SK-N-MC (cell line): ENCODE measurements around the gene NEK3.
"Not testable (repeated sequence)": the region's sequence is repeated elsewhere in the genome, so short reads cannot be mapped to it uniquely, and the experiment has no call there.

Source experiments
- DNase-seq: peaks from one replicate; pipeline ENCODE4 v3.0.0-alpha.2; 2011; ENCODE audit warnings: low read depth, low spot score
- H3K27ac ChIP-seq: fragments of 200-600 bp; sonication (generic); 2 replicates; pipeline ENCODE4 v1.5.1; 2016; ENCODE audit warnings: mixed run types
- H3K36me3 ChIP-seq: fragments of 200-600 bp; sonication (generic); 2 replicates; pipeline ENCODE4 v1.6.1; 2017; ENCODE audit warnings: antibody characterized with exemption, low read length, mixed read lengths; ENCODE audit not compliant: insufficient read depth
- H3K4me3 ChIP-seq: fragments of 200-600 bp; sonication (generic); 2 replicates; pipeline ENCODE4 v1.5.1; 2016
- H3K9ac ChIP-seq: fragments of 200-600 bp; sonication (generic); 2 replicates; pipeline ENCODE4 v1.8.0; 2017; ENCODE audit warnings: mixed run types, mixed read lengths; ENCODE audit not compliant: insufficient read length
- H3K9me3 ChIP-seq: fragments of 200-600 bp; sonication (generic); 2 replicates; pipeline ENCODE4 v1.6.1; 2017; ENCODE audit warnings: low read depth, mild to moderate bottlenecking, antibody characterized with exemption, low read length, moderate library complexity, mixed read lengths
- EZH2 ChIP-seq: fragments of 200-600 bp; sonication (generic); IDR thresholded peaks from one replicate; pipeline ENCODE4 v1.6.1; 2017; ENCODE audit warnings: antibody characterized with exemption
- FOXP2 ChIP-seq: optimal IDR thresholded peaks from 2 replicates; pipeline ENCODE3; 2011; ENCODE audit warnings: mild to moderate bottlenecking, moderate library complexity; ENCODE audit not compliant: insufficient read depth; ENCODE audit errors: extremely low read length, control extremely low read depth
- POLR2AphosphoS5 ChIP-seq: IDR thresholded peaks from 2 replicates; pipeline ENCODE4 v1.6.1; 2012; ENCODE audit warnings: mild to moderate bottlenecking, low read depth, low read length, borderline replicate concordance

Gene NEK3

DNA sequence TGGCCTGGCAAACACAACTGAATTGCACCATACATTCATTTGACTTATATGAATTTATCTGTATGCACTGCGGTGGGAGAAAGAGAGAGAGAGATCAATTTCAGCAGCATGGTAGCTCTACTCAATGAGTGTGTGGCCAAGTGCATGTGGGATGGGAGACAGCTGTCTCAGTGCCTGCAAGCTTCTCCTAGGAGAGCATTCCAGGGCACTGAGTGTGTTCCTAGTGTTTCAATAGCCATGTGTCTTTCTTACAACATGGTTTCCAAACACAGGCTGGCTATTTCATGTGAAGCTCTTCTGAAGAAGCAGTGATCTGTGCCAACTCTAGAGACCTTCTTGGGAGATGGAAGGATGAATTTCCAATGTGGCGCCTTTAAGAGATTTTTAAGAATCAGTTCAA is 74.0 kb downstream of the NEK3 start:
- Histone ChIP-seq H3K9ac (no peak overlapping the region), H3K27ac (no peak overlapping the region), H3K4me3 (no peak overlapping the region), H3K9me3 (no peaks in the 10 kb centered on the region), H3K36me3 (no peaks in the 10 kb centered on the region)
- TF ChIP-seq EZH2 (no peak), POLR2AphosphoS5 (no peak), FOXP2 (no peak)
- DNase-seq = no peak

DNA sequence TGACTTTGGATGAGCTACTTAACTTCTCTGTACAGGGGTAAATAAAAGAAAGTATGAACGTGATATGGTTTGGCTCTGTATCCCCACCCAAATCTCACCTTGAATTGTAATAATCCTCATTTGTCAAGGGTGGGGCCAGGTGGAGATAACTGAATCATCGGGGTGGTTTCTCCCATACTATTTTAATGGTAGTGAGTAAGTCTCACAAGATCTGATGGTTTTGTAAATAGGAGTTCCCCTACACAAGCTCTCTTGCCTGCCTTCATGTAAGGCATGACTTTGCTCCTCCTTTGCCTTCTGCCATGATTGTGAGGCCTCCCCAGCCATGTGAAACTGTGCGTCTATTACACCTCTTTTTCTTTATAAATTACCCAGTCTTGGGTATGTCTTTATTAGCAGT is 74.4 kb downstream of the NEK3 start:
- not testable (repeated sequence) for H3K4me3 ChIP-seq, H3K27ac ChIP-seq, H3K36me3 ChIP-seq, DNase-seq, H3K9ac ChIP-seq, H3K9me3 ChIP-seq
